Skeletal muscle tissue (tissue), 4 donors: Measurements from ENCODE around the gene TBC1D8. TPM values are rescaled to one million over a fixed set of nuclear protein-coding genes. Genes with fewer than 3 reads are reported as not detected.
A peak's percentile ranks its signal among the peaks of the same experiment; 100 is the strongest.

ENCODE experiments used
- H3K27ac ChIP-seq: one replicate; pipeline ENCODE4 v1.7.0; 2013; ENCODE audit warnings: mild to moderate bottlenecking, low read depth, low read length, inconsistent platforms
- H3K27me3 ChIP-seq, 3 donors: one replicate each; pipeline ENCODE4 v1.7.0; 2013; ENCODE audit warnings: low read length in 3 of 3; ENCODE audit not compliant: control insufficient read depth in 3 of 3, insufficient read depth in 3 of 3
- H3K36me3 ChIP-seq, 3 donors: one replicate each; pipeline ENCODE4 v1.7.0; 2013; ENCODE audit warnings: low read length in 3 of 3; ENCODE audit not compliant: control insufficient read depth in 3 of 3, insufficient read depth in 3 of 3
- H3K4me1 ChIP-seq, 3 donors: one replicate each; pipeline ENCODE4 v1.7.0; 2013; ENCODE audit warnings: low read length in 3 of 3, mild to moderate bottlenecking in 3 of 3; ENCODE audit not compliant: control insufficient read depth in 3 of 3, insufficient read depth in 3 of 3
- H3K4me3 ChIP-seq, 3 donors: one replicate each; pipeline ENCODE4 v1.7.0; 2013; ENCODE audit warnings: low read length in 3 of 3
- H3K9ac ChIP-seq, 3 donors: one replicate each; pipeline ENCODE4 v1.7.0; 2013; ENCODE audit warnings: low read length in 3 of 3, mild to moderate bottlenecking in 3 of 3, moderate library complexity in 2 of 3, low read depth in 1 of 3
- H3K9me3 ChIP-seq, 3 donors: one replicate each; pipeline ENCODE4 v1.7.0; 2013; ENCODE audit warnings: low read length in 3 of 3; ENCODE audit not compliant: control insufficient read depth in 3 of 3
- total RNA-seq: library from RNA; depleted of rRNA; stranded (reverse); fragments of >200 nt; gene quantifications from one replicate; pipeline ENCODE4 v1.2.3, GENCODE V29; 2014
- donor health status: Osteomylitis.

TBC1D8 gene
- total RNA-seq, 1 donor from 2014 or later = 16.2 TPM

GRCh38 chr2:101007415-101008345 lies 143.5 kb downstream of the TBC1D8 start:
- Histone ChIP-seq H3K36me3 (peaks cover 52 to 65% (median 60%) of the 10 kb centered on the region in 3 donors), H3K4me3 (no peak overlapping the region), H3K9me3 (no peaks in the 10 kb centered on the region), H3K27me3 (no peaks in the 10 kb centered on the region), H3K4me1 (peaks cover 12 to 27% (median 14%) of the 10 kb centered on the region in 3 donors), H3K9ac (no peak overlapping the region), H3K27ac (no peak overlapping the region)

GRCh38 chr2:101006065-101006715 lies 145.0 kb downstream of the TBC1D8 start:
- Histone ChIP-seq H3K27me3 (no peaks in the 10 kb centered on the region), H3K36me3 (peaks cover 49 to 60% (median 59%) of the 10 kb centered on the region in 3 donors), H3K4me1 (peaks cover 17 to 30% (median 22%) of the 10 kb centered on the region in 3 donors), H3K4me3 (no peak overlapping the region), H3K9me3 (no peaks in the 10 kb centered on the region), H3K27ac (no peak overlapping the region), H3K9ac (no peak overlapping the region)

DNA sequence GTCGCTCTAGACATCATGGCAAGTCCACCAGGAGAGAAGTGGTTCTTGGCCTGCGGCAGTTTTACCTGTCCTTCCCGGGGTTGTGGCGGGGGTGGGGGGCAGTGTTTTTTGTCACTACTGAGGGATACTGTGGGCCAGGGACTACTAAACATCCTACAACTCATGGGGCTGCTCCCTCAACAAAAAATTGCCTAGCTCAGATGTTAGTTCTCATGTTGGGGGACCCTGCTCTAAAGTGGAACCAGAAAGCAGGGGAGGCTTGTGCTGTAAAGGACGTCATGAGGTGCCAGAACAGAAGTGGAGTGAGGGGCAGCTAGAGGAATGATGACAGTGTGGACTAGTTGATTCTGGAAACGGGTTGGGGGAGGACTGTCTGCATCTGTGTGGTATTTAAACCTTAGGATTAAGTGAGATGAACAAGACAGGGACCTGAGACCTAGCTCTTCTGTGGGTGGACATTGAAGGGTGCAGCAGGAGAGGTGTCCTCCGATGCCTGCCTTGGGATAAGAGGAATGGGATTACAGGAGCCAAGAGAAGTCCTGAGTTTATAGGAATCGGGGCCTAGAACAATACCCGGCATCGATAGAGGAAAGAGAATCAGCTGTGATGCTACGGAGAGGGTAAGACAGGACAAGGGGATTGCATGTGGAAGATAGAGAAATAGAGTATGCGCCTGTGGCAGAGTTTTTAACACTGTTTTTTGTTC lies 146.4 kb downstream of the TBC1D8 start:
- Histone ChIP-seq H3K36me3 (peaks cover 37 to 50% (median 49%) of the 10 kb centered on the region in 3 donors), H3K27me3 (no peaks in the 10 kb centered on the region), H3K4me1 (peaks cover 17 to 30% (median 22%) of the 10 kb centered on the region in 3 donors), H3K9me3 (no peaks in the 10 kb centered on the region), H3K9ac (peak overlapping the region in 1 of 3 donors; percentile 33), H3K27ac (no peak overlapping the region), H3K4me3 (no peak overlapping the region)

DNA sequence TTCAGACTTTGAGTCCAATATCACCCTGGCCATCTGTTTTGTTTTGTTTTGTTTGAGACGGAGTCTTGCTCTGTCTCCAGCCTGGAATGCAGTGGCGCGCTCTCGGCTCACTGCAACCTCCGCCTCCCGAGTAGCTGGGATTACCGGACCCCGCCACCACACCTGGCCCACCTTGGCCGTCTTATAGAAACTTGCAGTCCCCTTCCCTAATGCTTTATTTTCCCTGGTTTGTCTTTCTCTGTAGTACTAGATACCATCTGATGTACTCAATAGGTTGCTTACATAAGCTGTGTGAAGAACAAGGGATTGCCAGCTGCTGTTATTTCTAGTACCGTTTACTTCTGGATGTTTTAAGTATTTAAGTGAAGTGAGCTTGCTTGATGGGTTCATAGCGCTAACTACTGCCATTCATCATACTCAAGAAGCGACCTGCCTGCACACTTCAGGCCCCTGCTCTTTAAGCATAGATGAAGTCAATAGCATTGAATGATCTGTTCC lies 147.9 kb downstream of the TBC1D8 start:
- peak overlapping the region; percentile 78 to 96 (median 93) for H3K9ac ChIP-seq

DNA sequence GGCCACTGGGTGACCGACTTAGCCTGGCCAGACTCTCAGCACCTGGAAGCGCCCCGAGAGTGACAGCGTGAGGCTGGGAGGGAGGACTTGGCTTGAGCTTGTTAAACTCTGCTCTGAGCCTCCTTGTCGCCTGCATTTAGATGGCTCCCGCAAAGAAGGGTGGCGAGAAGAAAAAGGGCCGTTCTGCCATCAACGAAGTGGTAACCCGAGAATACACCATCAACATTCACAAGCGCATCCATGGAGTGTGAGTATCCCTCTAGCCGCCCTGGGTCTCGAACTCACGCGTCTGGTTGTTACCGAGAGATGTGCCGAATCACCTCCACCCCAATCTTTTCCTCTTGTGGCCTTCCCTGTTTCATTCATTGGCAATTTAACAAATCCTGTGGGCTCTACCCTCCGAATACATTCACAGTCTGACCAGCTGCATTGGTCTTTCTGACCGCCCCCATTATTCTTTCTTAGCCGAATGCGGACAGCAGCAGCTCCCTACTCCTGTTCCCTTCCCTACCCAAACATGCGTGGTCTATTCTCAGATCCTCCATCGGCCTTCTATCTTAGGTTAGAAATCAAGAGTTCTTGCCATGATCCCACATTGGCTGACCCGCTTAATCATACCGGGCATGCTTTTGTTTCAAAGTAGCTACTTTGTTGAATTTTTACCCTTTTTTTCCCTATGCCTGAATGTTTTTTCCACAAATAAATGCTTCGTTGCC lies 148.5 kb downstream of the TBC1D8 start:
- Histone ChIP-seq H3K9me3 (no peaks in the 10 kb centered on the region), H3K36me3 (peaks cover 34 to 44% (median 43%) of the 10 kb centered on the region in 3 donors), H3K27me3 (no peaks in the 10 kb centered on the region), H3K4me3 (peak overlapping the region; percentile 92 to 95 (median 95)), H3K9ac (peak overlapping the region; percentile 78 to 96 (median 93)), H3K27ac (peak overlapping the region; percentile 83), H3K4me1 (peaks cover 14 to 25% (median 22%) of the 10 kb centered on the region in 3 donors)

More for the DNA sequence above, 147.9 kb downstream of the TBC1D8 start:
- Histone ChIP-seq H3K4me1 (peaks cover 14 to 25% (median 22%) of the 10 kb centered on the region in 3 donors), H3K9me3 (no peaks in the 10 kb centered on the region), H3K36me3 (peaks cover 37 to 49% (median 47%) of the 10 kb centered on the region in 3 donors), H3K27ac (peak overlapping the region; percentile 83), H3K27me3 (no peaks in the 10 kb centered on the region), H3K4me3 (peak overlapping the region; percentile 92 to 95 (median 95))

- Histone ChIP-seq H3K4me3 (peak within 1 kb of the TSS; percentile 92 to 95 (median 95)), H3K9me3 (no peaks in the 10 kb centered on the region), H3K27ac (peak within 1 kb of the TSS; percentile 83), H3K36me3 (peaks cover 27 to 36% (median 35%) of the 10 kb centered on the region in 3 donors), H3K27me3 (no peaks in the 10 kb centered on the region), H3K4me1 (peaks cover 14 to 25% (median 22%) of the 10 kb centered on the region in 3 donors), H3K9ac (peak within 1 kb of the TSS; percentile 78 to 96 (median 93))
Measured at GRCh38 chr2:101001691-101002561, 149.3 kb downstream of the TBC1D8 start, which contains the start of gene RPL31. RPL31 (plus strand) TSS chr2:101002289; CDS start chr2:101002702, 413 bp downstream.

GRCh38 chr2:100999995-101000394 lies 151.2 kb downstream of the TBC1D8 start:
- H3K9ac ChIP-seq = no peak overlapping the region

GRCh38 chr2:100998235-100998573 lies 153.0 kb downstream of the TBC1D8 start:
- no peak overlapping the region for H3K27ac ChIP-seq
- H3K27me3 ChIP-seq = no peaks in the 10 kb centered on the region
- H3K9me3 ChIP-seq = no peaks in the 10 kb centered on the region
- peaks cover 11 to 18% (median 15%) of the 10 kb centered on the region in 3 donors for H3K36me3 ChIP-seq
- peaks cover 11 to 13% (median 13%) of the 10 kb centered on the region in 3 donors for H3K4me1 ChIP-seq
- no peak overlapping the region for H3K9ac ChIP-seq
- H3K4me3 ChIP-seq = no peak overlapping the region

More at GRCh38 chr2:100999995-101000394, 151.2 kb downstream of the TBC1D8 start:
- peaks cover 16 to 21% (median 21%) of the 10 kb centered on the region in 3 donors for H3K36me3 ChIP-seq
- H3K4me1 ChIP-seq = peaks cover 14 to 25% (median 22%) of the 10 kb centered on the region in 3 donors
- no peaks in the 10 kb centered on the region for H3K9me3 ChIP-seq
- no peak overlapping the region for H3K27ac ChIP-seq
- no peak overlapping the region for H3K4me3 ChIP-seq
- no peaks in the 10 kb centered on the region for H3K27me3 ChIP-seq
